Lung microvascular endothelial cell (primary cell): ENCODE results near the gene E2F6. TPM values are rescaled to one million over a fixed set of nuclear protein-coding genes. Genes with fewer than 3 reads are reported as not detected.

Experiments used
- DNase-seq, 2 donors: peaks; one replicate each; pipeline versions ENCODE4 v3.0.0 to v3.0.0-alpha.2; 2010; ENCODE audit warnings: low read depth in 2 of 2
- total RNA-seq: library from RNA; depleted of rRNA; stranded (reverse); fragments of >200 nt; gene quantifications from 2 replicates; pipeline ENCODE4 v1.2.1, GENCODE V29; 2014

The E2F6 gene
- total RNA-seq, 1 donor from 2014 or later = 10.9 TPM

- DNase-seq = no peak
Observed at GRCh38 chr2:11493282-11493681, 27.3 kb upstream of the E2F6 start.

- no peak for DNase-seq
Observed at GRCh38 chr2:11492720-11493119, 26.8 kb upstream of the E2F6 start.

- DNase-seq = no peak
Observed at GRCh38 chr2:11492244-11492643, 26.3 kb upstream of the E2F6 start.

- DNase-seq = no peak
Observed at GRCh38 chr2:11491348-11491933, 25.5 kb upstream of the E2F6 start.

GRCh38 chr2:11490194-11490593 lies 24.2 kb upstream of the E2F6 start:
- DNase-seq = no peak

GRCh38 chr2:11488809-11489208 lies 22.8 kb upstream of the E2F6 start:
- no peak for DNase-seq

GRCh38 chr2:11483806-11484617 lies 18.1 kb upstream of the E2F6 start:
- DNase-seq = no peak

GRCh38 chr2:11482473-11483035 lies 16.6 kb upstream of the E2F6 start:
- no peak for DNase-seq

GRCh38 chr2:11481789-11482472 lies 16.0 kb upstream of the E2F6 start:
- DNase-seq = no peak

GRCh38 chr2:11481426-11481788 lies 15.4 kb upstream of the E2F6 start:
- no peak for DNase-seq

GRCh38 chr2:11480859-11481258 lies 14.9 kb upstream of the E2F6 start:
- DNase-seq = no peak

GRCh38 chr2:11480406-11480805 lies 14.4 kb upstream of the E2F6 start:
- DNase-seq = no peak

- no peak for DNase-seq
Observed at GRCh38 chr2:11478899-11479605, 13.1 kb upstream of the E2F6 start.

- peak; percentile 86 to 91 for DNase-seq
Observed at GRCh38 chr2:11477994-11478393, 12.0 kb upstream of the E2F6 start.

- peak in 1 of 2 donors; percentile 14 for DNase-seq
Observed at GRCh38 chr2:11473659-11474433, 7.9 kb upstream of the E2F6 start.

GRCh38 chr2:11467749-11468148 lies 1.8 kb upstream of the E2F6 start:
- DNase-seq = no peak

- no peak for DNase-seq
Observed at GRCh38 chr2:11467129-11467649, 1.2 kb upstream of the E2F6 start.

- DNase-seq = peak in 1 of 2 donors; percentile 19
Observed at GRCh38 chr2:11466307-11467128, 557 bp upstream of the E2F6 start.

- DNase-seq = no peak
Observed at GRCh38 chr2:11465110-11465484, 864 bp downstream of the E2F6 start.

GRCh38 chr2:11459816-11460215 lies 6.1 kb downstream of the E2F6 start:
- DNase-seq = no peak
